H9 (cell line): ENCODE data around the gene CD48. TPM values are rescaled to one million over a fixed set of nuclear protein-coding genes. Genes with fewer than 3 reads are reported as not detected.

Source experiments
- DNase-seq: peaks from one replicate; pipeline ENCODE4 v3.0.0-alpha.2; 2017
- H2AFZ ChIP-seq: one replicate; pipeline ENCODE4 v1.6.1; 2013; ENCODE audit warnings: mild to moderate bottlenecking, low read length, control low read depth, moderate library complexity
- H2AK5ac ChIP-seq: 2 replicates; pipeline ENCODE4 v1.6.1; 2013; ENCODE audit warnings: low read length, control low read depth, mixed read lengths; ENCODE audit not compliant: insufficient read length
- H2BK120ac ChIP-seq: one replicate; pipeline ENCODE4 v1.6.1; 2013; ENCODE audit warnings: low read depth, mild to moderate bottlenecking, low read length, control low read depth, inconsistent platforms; ENCODE audit not compliant: poor library complexity, severe bottlenecking
- H2BK12ac ChIP-seq: 2 replicates; pipeline ENCODE4 v1.6.1; 2013; ENCODE audit warnings: low read length, control low read depth, mixed read lengths, low read depth; ENCODE audit not compliant: insufficient read length
- H2BK15ac ChIP-seq: 2 replicates; pipeline ENCODE4 v1.6.1; 2013; ENCODE audit warnings: low read depth, low read length, control low read depth
- H2BK20ac ChIP-seq: one replicate; pipeline ENCODE4 v1.6.1; 2013; ENCODE audit warnings: low read depth, mild to moderate bottlenecking, low read length, control low read depth, inconsistent platforms; ENCODE audit not compliant: poor library complexity, severe bottlenecking
- H2BK5ac ChIP-seq: 2 replicates; pipeline ENCODE4 v1.6.1; 2013; ENCODE audit warnings: low read length, control low read depth, mixed read lengths; ENCODE audit not compliant: insufficient read length
- H3K14ac ChIP-seq: 2 replicates; pipeline ENCODE4 v1.6.1; 2013; ENCODE audit warnings: low read length, control low read depth; ENCODE audit not compliant: insufficient read depth
- H3K18ac ChIP-seq: 2 replicates; pipeline ENCODE4 v1.6.1; 2013; ENCODE audit warnings: low read depth, mild to moderate bottlenecking, mixed read lengths, low read length, control low read depth; ENCODE audit not compliant: insufficient read length
- H3K23ac ChIP-seq: 2 replicates; pipeline ENCODE4 v1.6.1; 2013; ENCODE audit warnings: low read length, control low read depth, mixed read lengths, low read depth; ENCODE audit not compliant: insufficient read length
- H3K23me2 ChIP-seq: 2 replicates; pipeline ENCODE4 v1.6.1; 2013; ENCODE audit warnings: low read depth, mild to moderate bottlenecking, mixed read lengths, low read length, control low read depth; ENCODE audit not compliant: insufficient read length, poor library complexity, severe bottlenecking
- H3K27ac ChIP-seq: 2 replicates; pipeline ENCODE4 v1.5.1; 2013; ENCODE audit warnings: low read length, control low read depth, mixed read lengths, low read depth; ENCODE audit not compliant: insufficient read length
- H3K27me3 ChIP-seq: 2 replicates; pipeline ENCODE4 v1.6.1; 2013; ENCODE audit warnings: low read length, control low read depth, inconsistent platforms; ENCODE audit not compliant: insufficient read depth
- H3K4ac ChIP-seq: 2 replicates; pipeline ENCODE4 v1.6.1; 2013; ENCODE audit warnings: low read depth, mild to moderate bottlenecking, control low read depth, inconsistent platforms, low read length, moderate library complexity
- H3K4me1 ChIP-seq: 2 replicates; pipeline ENCODE4 v1.6.1; 2013; ENCODE audit warnings: low read length, control low read depth, inconsistent platforms; ENCODE audit not compliant: insufficient read depth
- H3K4me2 ChIP-seq: 2 replicates; pipeline ENCODE4 v1.6.1; 2013; ENCODE audit warnings: low read length, control low read depth, mixed read lengths; ENCODE audit not compliant: insufficient read length, insufficient read depth
- H3K56ac ChIP-seq: 2 replicates; pipeline ENCODE4 v1.6.1; 2013; ENCODE audit warnings: low read depth, mild to moderate bottlenecking, mixed read lengths, low read length, control low read depth; ENCODE audit not compliant: insufficient read length
- H3K79me1 ChIP-seq: 2 replicates; pipeline ENCODE4 v1.6.1; 2013; ENCODE audit warnings: low read depth, mild to moderate bottlenecking, moderate library complexity, low read length, control low read depth, inconsistent platforms; ENCODE audit not compliant: insufficient read depth, poor library complexity, severe bottlenecking
- H3K79me2 ChIP-seq: 2 replicates; pipeline ENCODE4 v1.6.1; 2013; ENCODE audit warnings: low read length, control low read depth, inconsistent platforms; ENCODE audit not compliant: insufficient read depth
- H3K9ac ChIP-seq: 2 replicates; pipeline ENCODE4 v1.6.1; 2013; ENCODE audit warnings: low read length, control low read depth, mixed read lengths; ENCODE audit not compliant: insufficient read length; ENCODE audit errors: extremely low read depth
- H3K9me3 ChIP-seq: one replicate; pipeline ENCODE4 v1.6.1; 2013; ENCODE audit warnings: low read depth, low read length, inconsistent platforms; ENCODE audit not compliant: control insufficient read depth
- H3T11ph ChIP-seq: one replicate; pipeline ENCODE4 v1.6.1; 2013; ENCODE audit warnings: mild to moderate bottlenecking, low read length, control low read depth, inconsistent platforms
- H4K20me1 ChIP-seq: one replicate; pipeline ENCODE4 v1.6.1; 2013; ENCODE audit not compliant: control insufficient read depth, insufficient read length, insufficient read depth
- H4K5ac ChIP-seq: 2 replicates; pipeline ENCODE4 v1.6.1; 2013; ENCODE audit warnings: low read depth, mild to moderate bottlenecking, mixed read lengths, low read length, control low read depth; ENCODE audit not compliant: insufficient read length
- H4K8ac ChIP-seq: replicated peaks from 2 replicates; pipeline ENCODE4 v1.6.1; 2013; ENCODE audit warnings: low read length, control low read depth, mixed read lengths, low read depth; ENCODE audit not compliant: insufficient read length
- H4K91ac ChIP-seq: 2 replicates; pipeline ENCODE4 v1.6.1; 2013; ENCODE audit warnings: low read depth, mild to moderate bottlenecking, moderate library complexity, mixed read lengths, low read length, control low read depth; ENCODE audit not compliant: insufficient read length
- H3K27ac Mint-ChIP-seq, 3 experiments: 2 replicates in 2 of 3; 3 replicates in 1 of 3; pipeline ENCODE4 v1.8.0; 2020 to 2021; ENCODE audit warnings: mixed read lengths in 3 of 3, mild to moderate bottlenecking in 1 of 3, moderate library complexity in 1 of 3
- H3K27me3 Mint-ChIP-seq: 2 replicates; pipeline ENCODE4 v1.8.0; 2021; ENCODE audit warnings: low read depth, mild to moderate bottlenecking, moderate library complexity, mixed read lengths
- H3K36me3 Mint-ChIP-seq, 3 experiments: 2 replicates in 2 of 3; 3 replicates in 1 of 3; pipeline ENCODE4 v1.8.0; 2020 to 2021; ENCODE audit warnings: low read depth in 3 of 3, mixed read lengths in 3 of 3; ENCODE audit not compliant: insufficient read depth in 1 of 3
- H3K4me1 Mint-ChIP-seq, 2 experiments: 2 replicates each; pipeline ENCODE4 v1.8.0; 2020; ENCODE audit warnings: mixed read lengths in 2 of 2
- H3K4me3 Mint-ChIP-seq, 2 experiments: 2 replicates in 1 of 2; 3 replicates in 1 of 2; pipeline ENCODE4 v1.8.0; 2020 to 2021; ENCODE audit warnings: mild to moderate bottlenecking in 2 of 2, mixed read lengths in 2 of 2, moderate library complexity in 1 of 2
- H3K9me3 Mint-ChIP-seq, 2 experiments: 2 replicates in 1 of 2; 3 replicates in 1 of 2; pipeline ENCODE4 v1.8.0; 2020; ENCODE audit warnings: mild to moderate bottlenecking in 2 of 2, mixed read lengths in 2 of 2, moderate library complexity in 1 of 2
- CTCF ChIP-seq: fragments of 200-600 bp; sonication (generic); conservative IDR thresholded peaks from 3 replicates; pipeline ENCODE4 v1.8.0; 2021; ENCODE audit warnings: antibody characterized with exemption, mild to moderate bottlenecking
- WGBS: extraction: QIAGEN DNeasy Blood & Tissue Kit; methylation state at CpG from one replicate; pipeline ENCODE4 v1.1.7; 2013; ENCODE audit warnings: missing lambda C conversion rate, low lambda C conversion rate, mixed read lengths; ENCODE audit not compliant: insufficient read length; ENCODE audit errors: extremely low coverage; 5-methylcytosine and 5-hydroxymethylcytosine counted together
- total RNA-seq: library from RNA; stranded (reverse); gene quantifications from 2 replicates; pipeline ENCODE4 v1.2.1, GENCODE V29; 2021

Gene CD48
- total RNA-seq, 1 experiment from 2014 or later, result not detected

DNA sequence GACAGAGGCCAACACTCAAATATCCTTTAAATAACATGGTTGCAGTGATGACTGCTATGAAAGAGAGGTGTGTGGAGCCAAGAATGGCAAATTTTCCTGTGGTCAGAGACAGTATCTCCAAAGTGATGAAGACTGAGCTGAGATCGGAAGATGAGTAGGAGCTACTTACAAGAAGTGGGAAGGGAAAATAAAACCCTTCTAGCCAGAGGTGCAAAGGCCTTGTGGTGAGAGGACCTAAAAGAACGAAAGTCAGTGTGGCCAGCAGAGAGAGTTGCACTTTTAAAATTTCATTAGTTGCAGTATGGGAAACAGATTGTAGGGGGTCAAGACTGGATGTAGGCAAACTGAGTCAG is 45.2 kb upstream of the CD48 start:
- no peaks in the 10 kb centered on the region for H3K36me3 Mint-ChIP-seq
- Histone ChIP-seq H2AK5ac (no peak overlapping the region), H3K23me2 (no peaks in the 10 kb centered on the region), H3K23ac (no peak overlapping the region), H3K4me2 (no peak overlapping the region), H2BK20ac (no peak overlapping the region), H3K4ac (no peak overlapping the region), H3K14ac (no peak overlapping the region), H3K79me2 (no peaks in the 10 kb centered on the region), H2BK120ac (no peak overlapping the region), H3K4me1 (no peaks in the 10 kb centered on the region), H3K27me3 (no peaks in the 10 kb centered on the region), H2BK5ac (no peak overlapping the region), H3K56ac (no peak overlapping the region), H3K9me3 (no peaks in the 10 kb centered on the region), H3K9ac (no peak overlapping the region), H3T11ph (no peak overlapping the region), H2BK12ac (no peak overlapping the region), H3K18ac (no peak overlapping the region), H2BK15ac (no peak overlapping the region), H4K8ac (no peak overlapping the region), H4K5ac (no peak overlapping the region), H4K91ac (no peak overlapping the region), H4K20me1 (no peaks in the 10 kb centered on the region), H2AFZ (no peak overlapping the region), H3K27ac (no peak overlapping the region), H3K79me1 (no peaks in the 10 kb centered on the region)
- no peak overlapping the region for H3K4me3 Mint-ChIP-seq
- H3K4me1 Mint-ChIP-seq, result no peaks in the 10 kb centered on the region
- no peak for TF ChIP-seq CTCF
- H3K9me3 Mint-ChIP-seq, result no peaks in the 10 kb centered on the region
- no peak for DNase-seq
- WGBS, result no CpG with 5 or more reads among the region's 2 CpGs
- peaks cover 3% of the 10 kb centered on the region; the same call in 1 of the 2 replicates for H3K27me3 Mint-ChIP-seq
- H3K27ac Mint-ChIP-seq, result no peak overlapping the region
